Inflammatory macrophage treated with lipopolysaccharide for 4 hours (primary cell): ENCODE measurements around the gene AFF1.
"Not testable (repeated sequence)": the region's sequence is repeated elsewhere in the genome, so short reads cannot be mapped to it uniquely, and the experiment has no call there.

Experiments
- DNase-seq: peaks from one replicate; pipeline ENCODE4 v3.0.0-alpha.2; 2020

AFF1 gene

DNA sequence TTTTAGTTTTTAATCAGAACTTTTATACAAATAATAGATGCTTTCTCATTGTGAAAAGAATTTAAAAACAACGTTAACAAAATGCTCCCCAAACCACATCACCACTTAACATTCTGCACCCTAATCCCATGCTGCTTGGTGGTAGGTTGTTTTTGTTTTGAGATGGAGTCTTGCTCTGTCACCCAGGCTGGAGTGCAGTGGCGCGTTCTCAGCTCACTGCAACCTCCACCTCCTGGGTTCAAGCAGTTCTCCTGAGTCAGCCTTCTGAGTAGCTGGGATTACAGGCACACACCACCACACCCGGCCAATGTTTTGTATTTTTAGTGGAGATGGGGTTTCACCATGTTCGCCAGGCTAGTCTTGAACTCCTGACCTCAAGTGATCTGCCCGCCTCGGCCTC lies 102.4 kb downstream of the AFF1 start:
- DNase-seq: not testable (repeated sequence)

DNA sequence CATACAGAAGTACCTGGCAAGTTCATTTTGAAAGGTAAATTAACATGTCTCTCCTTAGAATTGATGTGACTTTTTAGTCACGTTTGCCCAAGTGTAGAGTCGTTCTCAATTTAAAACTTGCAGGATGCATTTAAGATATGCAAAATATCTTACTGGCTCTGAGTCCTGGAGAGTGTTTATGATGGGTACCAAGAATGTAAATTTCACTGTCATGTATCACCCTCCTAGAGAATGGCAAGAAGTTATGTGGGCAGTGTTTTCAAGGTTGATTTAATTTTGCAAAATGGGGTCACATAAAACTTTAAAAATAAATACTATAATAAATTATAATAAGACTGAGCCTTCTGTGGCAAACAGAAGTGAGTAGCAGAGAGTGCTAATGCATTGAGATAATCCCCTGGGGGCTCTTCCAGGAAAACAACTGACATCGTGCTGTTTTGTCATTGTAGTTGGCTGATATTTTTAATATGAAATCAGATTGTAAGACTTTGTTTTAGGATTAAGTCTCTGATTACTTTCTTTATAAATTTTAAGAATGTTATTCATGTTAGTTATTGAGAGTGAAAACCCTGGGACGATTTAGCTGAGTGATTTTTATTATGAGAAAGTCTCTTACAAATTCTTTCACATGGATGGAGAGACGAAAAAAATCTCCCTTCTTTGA lies 103.0 kb downstream of the AFF1 start:
- DNase-seq: no peak

- no peak for DNase-seq
Measured at GRCh38 chr4:87038837-87039615, 104.2 kb downstream of the AFF1 start.

DNA sequence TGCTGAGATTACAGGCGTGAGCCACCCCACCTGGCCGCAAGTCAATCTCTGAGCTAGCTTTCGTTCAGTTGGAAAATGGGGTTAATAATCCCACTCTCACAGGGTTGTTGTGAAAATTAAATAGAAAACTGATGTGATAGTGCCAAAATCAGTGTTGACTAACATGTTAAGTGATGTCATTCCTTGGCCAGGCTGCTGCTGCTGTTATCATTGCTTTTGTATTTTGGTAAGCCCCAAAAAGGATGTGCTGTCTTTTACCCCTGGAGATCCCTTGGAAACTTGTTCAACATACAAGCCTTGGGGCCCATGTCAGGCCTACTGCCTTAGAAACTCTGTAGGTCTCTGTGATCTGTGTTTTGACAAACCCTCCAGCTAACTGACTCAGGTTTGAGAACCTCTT lies 106.3 kb downstream of the AFF1 start:
- peak; percentile 11 for DNase-seq

DNA sequence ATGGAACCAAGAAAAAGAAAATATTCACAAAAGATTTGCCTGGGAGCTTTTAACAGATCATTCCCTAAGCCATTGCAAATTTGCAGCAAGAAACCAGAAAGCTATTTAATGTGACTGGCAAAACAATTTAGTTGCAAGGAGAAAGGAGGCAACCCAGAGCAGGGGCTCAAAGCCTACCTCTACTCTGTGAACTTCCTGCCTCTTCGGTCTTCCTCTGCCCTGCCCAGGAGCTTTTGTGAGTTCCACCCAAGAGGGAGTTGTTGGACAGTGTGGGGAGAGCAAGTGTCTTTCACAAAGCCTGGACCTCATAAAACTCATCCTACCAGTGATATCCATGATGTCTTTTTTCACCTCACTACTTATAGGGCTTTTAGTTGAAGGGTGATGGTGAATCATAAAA lies 107.4 kb downstream of the AFF1 start:
- DNase-seq: no peak

DNA sequence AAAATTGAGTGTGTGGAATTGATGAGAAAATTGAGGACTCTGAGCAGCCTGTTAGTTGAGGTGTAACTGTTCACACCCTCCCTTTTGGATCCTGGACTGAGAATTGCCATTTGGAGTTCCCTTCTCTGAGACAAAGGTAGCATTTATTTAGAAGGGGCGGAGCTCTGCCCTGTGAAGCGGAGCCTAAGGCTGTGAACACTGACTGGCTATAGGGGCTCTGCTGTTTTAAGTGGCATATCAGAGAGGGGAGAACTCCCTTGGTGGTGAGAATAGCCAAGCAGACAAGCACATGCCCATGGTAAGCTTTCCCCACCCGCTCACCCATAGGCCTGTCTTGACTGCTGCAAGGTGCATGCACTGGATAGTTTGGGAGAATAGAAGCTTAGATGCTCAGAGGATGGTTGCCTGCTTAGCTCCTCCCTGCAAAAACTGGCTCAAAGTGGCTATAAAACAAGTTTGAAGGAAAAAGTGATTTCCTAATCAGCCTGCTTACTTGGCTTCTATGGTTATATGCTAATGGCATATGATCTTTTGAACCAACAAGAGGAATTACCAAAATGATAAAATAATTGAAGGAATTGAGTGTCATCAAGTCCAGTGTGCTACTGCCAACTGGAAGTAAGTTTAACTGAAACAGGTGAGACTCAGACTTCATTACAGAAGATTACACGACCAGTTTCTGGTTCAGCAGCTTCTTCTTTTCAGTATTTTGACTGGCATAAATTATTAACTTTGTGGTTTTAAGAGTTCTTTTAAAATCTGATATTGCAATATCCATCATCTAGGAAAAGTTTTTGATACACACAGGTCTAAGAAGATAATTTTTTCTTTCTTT lies 108.4 kb downstream of the AFF1 start:
- no peak for DNase-seq

- peak; percentile 37 for DNase-seq
Measured at GRCh38 chr4:87044511-87045233, 109.9 kb downstream of the AFF1 start.

DNA sequence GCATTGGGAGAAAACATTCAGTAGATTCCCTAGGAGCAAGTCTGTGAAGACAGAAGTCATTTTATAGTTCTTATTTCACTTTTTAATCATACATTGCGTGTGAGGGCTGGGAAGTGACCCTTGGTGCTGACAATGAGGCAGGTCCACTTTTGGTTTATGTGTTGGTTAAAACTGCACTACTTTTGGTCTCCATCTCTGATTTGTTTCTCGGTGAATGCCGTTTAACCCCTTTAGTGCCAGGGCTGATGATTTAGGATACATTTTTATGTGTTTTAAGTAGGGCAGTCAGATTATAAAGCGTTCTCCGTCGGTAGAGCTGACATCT lies 110.4 kb downstream of the AFF1 start:
- no peak for DNase-seq

GRCh38 chr4:87045659-87046058 lies 110.8 kb downstream of the AFF1 start:
- no peak for DNase-seq

- DNase-seq: peak; percentile 58
Measured at GRCh38 chr4:87046121-87046551, 111.3 kb downstream of the AFF1 start.

DNA sequence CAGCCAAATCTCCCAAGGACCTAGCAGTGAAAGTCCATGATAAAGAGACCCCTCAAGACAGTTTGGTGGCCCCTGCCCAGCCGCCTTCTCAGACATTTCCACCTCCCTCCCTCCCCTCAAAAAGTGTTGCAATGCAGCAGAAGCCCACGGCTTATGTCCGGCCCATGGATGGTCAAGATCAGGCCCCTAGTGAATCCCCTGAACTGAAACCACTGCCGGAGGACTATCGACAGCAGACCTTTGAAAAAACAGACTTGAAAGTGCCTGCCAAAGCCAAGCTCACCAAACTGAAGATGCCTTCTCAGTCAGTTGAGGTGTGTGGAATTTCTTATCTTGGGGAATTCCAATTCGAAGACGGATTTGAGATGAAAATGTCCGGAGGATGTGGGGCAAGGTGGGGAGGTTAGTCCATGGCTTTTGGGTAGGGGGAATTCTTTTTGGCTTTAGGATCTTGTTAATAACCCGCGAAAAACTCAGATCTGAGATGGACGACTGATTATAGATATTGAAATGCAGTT lies 112.5 kb downstream of the AFF1 start:
- DNase-seq: no peak

DNA sequence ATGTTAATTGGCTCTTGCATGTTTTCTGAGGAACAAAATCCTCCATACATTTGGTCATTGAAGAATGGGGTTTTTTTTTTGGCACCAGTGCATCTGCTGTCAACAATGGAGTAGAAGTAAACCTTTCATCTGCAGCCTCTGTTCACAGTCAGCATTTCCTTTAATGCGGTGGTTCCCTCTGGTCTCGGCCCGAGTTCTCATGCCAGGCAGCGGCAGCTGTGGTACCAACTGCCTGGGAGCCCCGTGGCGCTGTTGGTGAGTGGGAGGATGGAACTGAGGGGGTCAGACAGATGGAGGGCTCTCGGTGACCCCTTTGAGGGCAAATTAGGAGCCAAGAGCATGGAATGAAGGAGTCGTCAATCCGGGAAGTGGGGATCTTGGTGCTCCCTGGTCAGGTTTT lies 114.7 kb downstream of the AFF1 start:
- no peak for DNase-seq

GRCh38 chr4:87050596-87050995 lies 115.8 kb downstream of the AFF1 start:
- no peak for DNase-seq

DNA sequence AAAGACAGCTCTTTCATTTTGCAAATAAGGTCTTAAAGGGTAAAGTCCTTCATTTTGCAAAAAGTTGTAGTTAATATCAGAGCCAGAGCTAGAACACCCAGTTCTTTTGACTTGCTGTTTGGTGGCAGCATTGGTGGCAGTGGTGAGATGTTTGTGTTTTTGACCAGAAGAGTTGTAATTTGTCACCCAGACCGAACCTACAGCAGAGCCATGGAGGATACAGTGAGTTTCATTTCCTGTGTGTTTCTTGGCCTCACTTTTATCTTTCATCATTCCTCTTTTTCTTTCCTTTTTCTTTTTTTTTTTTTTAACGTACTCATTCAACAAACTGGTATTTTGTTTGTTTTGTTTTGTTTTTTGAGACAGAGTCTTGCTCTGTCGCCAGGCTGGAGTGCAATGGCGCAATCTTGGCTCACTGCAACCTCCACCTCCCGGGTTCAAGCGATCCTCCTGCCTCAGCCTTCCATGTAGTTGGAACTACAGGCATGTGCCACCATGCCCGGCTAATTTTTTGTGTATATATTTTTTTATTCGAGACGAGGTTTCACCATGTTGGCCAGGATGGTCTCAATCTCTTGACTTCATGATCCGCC lies 116.4 kb downstream of the AFF1 start:
- peak; percentile 39 for DNase-seq

DNA sequence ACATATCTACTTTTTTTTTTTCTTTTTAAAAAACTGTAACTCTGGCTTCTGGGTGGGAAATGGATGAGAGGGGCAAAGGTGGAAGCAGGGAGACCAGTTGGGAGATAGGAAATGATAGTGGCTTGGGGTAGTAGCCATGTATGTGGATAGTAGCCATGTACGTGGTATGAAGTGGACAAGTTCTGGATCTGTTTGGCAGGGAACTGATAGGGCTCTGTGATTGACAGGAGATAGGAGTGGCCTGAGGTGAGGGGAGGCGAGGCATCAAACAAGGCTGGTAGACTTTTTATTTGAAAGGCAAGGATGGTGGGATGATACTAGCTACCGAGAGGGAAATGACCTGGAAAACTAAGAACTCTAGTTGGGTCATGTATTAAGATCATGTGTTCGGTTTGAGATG lies 117.8 kb downstream of the AFF1 start:
- no peak for DNase-seq

- peak; percentile 79 for DNase-seq
Measured at GRCh38 chr4:87053176-87053658, 118.4 kb downstream of the AFF1 start.

GRCh38 chr4:87053802-87054767 lies 119.3 kb downstream of the AFF1 start:
- peak; percentile 41 for DNase-seq

- no peak for DNase-seq
Measured at GRCh38 chr4:87054900-87055299, 120.1 kb downstream of the AFF1 start.

GRCh38 chr4:87055311-87055710 lies 120.5 kb downstream of the AFF1 start:
- DNase-seq: peak; percentile 57

DNA sequence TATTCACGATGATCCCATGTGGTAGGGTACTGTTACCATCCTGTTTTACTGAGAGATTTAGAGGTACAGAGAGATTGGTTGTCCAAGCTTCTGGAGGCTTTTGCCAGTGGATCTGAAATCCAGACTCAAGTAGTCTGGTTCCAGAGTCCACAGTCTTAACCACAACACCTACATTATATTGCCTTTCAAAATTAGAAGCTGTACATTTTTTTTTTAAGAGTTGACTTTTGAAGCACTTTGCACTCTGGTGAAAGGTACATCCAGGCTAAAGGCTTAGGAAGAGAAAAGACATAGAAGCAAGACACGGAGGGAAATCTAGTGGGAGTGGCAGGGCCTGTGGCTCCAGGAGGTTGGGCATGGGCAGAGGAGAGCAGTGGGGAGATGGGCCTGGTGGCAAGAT lies 122.1 kb downstream of the AFF1 start:
- no peak for DNase-seq

GRCh38 chr4:87057835-87058355 lies 123.1 kb downstream of the AFF1 start:
- DNase-seq: no peak
